ENCODE results near the gene LAMP1. TPM values are rescaled to one million over a fixed set of nuclear protein-coding genes. Genes with fewer than 3 reads are reported as not detected.

The LAMP1 gene
- total and polyA plus RNA-seq, 2 donors from 2014 or later: 210 to 256 TPM

- intact Hi-C loops (cut with DNase I): no loop called here
- Histone ChIP-seq H3K36me3 (ENCODE audit: control insufficient read depth in 2 of 3, insufficient read depth in 3 of 3, low read length in 3 of 3) (no peaks in the 10 kb centered on the region), H3K27me3 (ENCODE audit: control insufficient read depth, insufficient read depth, low read length) (no peaks in the 10 kb centered on the region), H3K4me3 (ENCODE audit: low read length in 3 of 3) (no peak overlapping the region), H3K27ac (ENCODE audit: low read depth in 2 of 2, low read length in 2 of 2) (no peak overlapping the region), H3K9ac (ENCODE audit: low read length in 3 of 3) (no peak overlapping the region), H3K4me1 (ENCODE audit: control insufficient read depth in 2 of 3, insufficient read depth in 2 of 3, low read depth in 1 of 3, low read length in 3 of 3) (no peaks in the 10 kb centered on the region), H3K9me3 (ENCODE audit: control insufficient read depth in 2 of 3, insufficient read depth in 1 of 3, low read length in 3 of 3) (no peaks in the 10 kb centered on the region)
- no peak for TF ChIP-seq CTCF (IDR thresholded peaks at IDR 0.05; ENCODE audit: borderline replicate concordance, extremely low read depth, insufficient read depth)
- FAIRE-seq (no peak), DNase-seq (no peak)
Measured at GRCh38 chr13:113272031-113272430, 25.0 kb upstream of the LAMP1 start.

- H3K4me1 ChIP-seq (ENCODE audit: control insufficient read depth in 2 of 3, insufficient read depth in 2 of 3, low read depth in 1 of 3, low read length in 3 of 3): no peaks in the 10 kb centered on the region
- H3K4me3 ChIP-seq (ENCODE audit: low read length in 3 of 3): no peak overlapping the region
- intact Hi-C loops (cut with DNase I): no loop called here
- no peaks in the 10 kb centered on the region for H3K9me3 ChIP-seq (ENCODE audit: control insufficient read depth in 2 of 3, insufficient read depth in 1 of 3, low read length in 3 of 3)
- no peak overlapping the region for H3K27ac ChIP-seq (ENCODE audit: low read depth in 2 of 2, low read length in 2 of 2)
- H3K27me3 ChIP-seq (ENCODE audit: control insufficient read depth, insufficient read depth, low read length): no peaks in the 10 kb centered on the region
- no peaks in the 10 kb centered on the region for H3K36me3 ChIP-seq (ENCODE audit: control insufficient read depth in 2 of 3, insufficient read depth in 3 of 3, low read length in 3 of 3)
- no peak for DNase-seq
- TF ChIP-seq CTCF (IDR thresholded peaks at IDR 0.05; ENCODE audit: borderline replicate concordance, extremely low read depth, insufficient read depth): no peak
- H3K9ac ChIP-seq (ENCODE audit: low read length in 3 of 3): no peak overlapping the region
- no peak for FAIRE-seq
Measured at GRCh38 chr13:113272701-113273181, 24.3 kb upstream of the LAMP1 start.

DNA sequence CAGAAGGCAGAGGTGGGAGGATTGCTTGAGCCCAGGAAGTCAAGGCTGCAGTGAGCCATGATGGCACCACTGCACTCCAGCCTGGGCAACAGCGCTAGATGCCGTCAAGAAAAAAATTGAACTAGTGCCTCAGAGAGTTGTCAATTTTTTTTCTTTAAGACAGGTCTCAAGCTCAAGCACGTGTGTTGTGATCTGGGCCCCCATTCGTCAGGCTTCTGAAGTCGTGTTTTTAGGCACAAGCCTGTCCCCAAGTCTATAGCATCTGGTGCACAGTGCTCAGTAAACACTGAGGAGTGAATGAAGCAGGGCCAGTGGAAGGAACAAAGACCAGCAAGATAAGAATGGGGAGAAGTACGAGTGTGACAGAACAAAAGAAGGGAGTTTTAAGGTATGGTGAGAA is 23.7 kb upstream of the LAMP1 start:
- DNase-seq (no peak), FAIRE-seq (no peak)
- no peak for TF ChIP-seq CTCF (IDR thresholded peaks at IDR 0.05; ENCODE audit: borderline replicate concordance, extremely low read depth, insufficient read depth)
- intact Hi-C loops (cut with DNase I): no loop called here
- Histone ChIP-seq H3K9ac (ENCODE audit: low read length in 3 of 3) (no peak overlapping the region), H3K36me3 (ENCODE audit: control insufficient read depth in 2 of 3, insufficient read depth in 3 of 3, low read length in 3 of 3) (no peaks in the 10 kb centered on the region), H3K27ac (ENCODE audit: low read depth in 2 of 2, low read length in 2 of 2) (no peak overlapping the region), H3K27me3 (ENCODE audit: control insufficient read depth, insufficient read depth, low read length) (no peaks in the 10 kb centered on the region), H3K9me3 (ENCODE audit: control insufficient read depth in 2 of 3, insufficient read depth in 1 of 3, low read length in 3 of 3) (no peaks in the 10 kb centered on the region), H3K4me1 (ENCODE audit: control insufficient read depth in 2 of 3, insufficient read depth in 2 of 3, low read depth in 1 of 3, low read length in 3 of 3) (no peaks in the 10 kb centered on the region), H3K4me3 (ENCODE audit: low read length in 3 of 3) (no peak overlapping the region)
